ENCODE measurements around the gene CPVL.

Gene CPVL

DNA sequence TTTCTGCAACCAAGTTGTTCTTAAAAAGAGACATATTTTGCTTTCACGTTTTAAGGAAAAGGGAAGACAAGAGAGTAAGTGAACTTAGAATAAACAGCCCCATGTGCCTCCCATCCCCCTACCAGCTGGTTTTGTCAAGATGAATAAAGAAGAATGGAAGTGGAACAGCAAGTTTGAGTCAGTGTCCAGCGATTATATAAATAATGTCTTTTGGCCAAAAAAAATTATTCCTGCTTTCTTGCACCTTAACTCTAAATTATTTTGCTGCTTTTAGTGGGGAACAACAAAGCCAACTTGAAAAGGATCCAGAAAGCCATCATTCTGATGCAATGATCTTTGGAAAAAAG, 105.8 kb downstream of the CPVL start:
- no peak for DNase-seq

DNA sequence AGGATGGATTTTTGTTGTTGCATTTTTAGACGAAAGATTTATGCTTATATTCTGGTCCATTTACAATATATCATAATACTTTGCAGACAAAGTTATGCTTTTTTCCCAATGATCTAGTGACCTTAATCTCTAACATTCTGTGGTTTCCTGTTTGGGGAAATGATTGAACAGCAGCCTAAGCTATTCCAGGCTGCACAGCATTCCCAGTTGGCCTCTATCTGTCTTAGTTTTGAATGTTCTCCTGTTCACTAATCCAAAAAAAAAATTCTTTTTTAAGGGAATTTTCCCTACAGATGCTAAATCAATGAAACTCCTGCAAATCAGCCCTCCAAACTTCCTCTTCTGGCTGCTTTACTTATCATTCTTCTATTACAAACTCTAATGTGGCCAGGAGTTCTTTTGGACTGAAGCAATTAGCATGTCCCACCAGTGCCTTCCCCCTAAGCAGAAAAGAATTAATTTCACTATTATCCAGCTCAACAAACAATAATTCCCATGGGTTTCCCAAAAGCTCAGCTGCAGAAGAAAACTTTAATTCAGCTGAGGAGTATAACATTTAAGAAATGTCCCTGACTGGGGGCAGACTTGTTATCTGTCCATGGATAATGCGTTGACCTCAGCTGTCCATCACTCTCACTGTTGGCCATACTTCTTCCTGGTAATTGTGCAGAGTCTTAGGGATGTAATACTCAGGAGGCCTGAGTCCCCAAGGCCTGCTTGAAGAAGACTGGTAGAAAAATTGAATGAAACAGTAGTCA, 106.3 kb downstream of the CPVL start:
- no peak for DNase-seq

DNA sequence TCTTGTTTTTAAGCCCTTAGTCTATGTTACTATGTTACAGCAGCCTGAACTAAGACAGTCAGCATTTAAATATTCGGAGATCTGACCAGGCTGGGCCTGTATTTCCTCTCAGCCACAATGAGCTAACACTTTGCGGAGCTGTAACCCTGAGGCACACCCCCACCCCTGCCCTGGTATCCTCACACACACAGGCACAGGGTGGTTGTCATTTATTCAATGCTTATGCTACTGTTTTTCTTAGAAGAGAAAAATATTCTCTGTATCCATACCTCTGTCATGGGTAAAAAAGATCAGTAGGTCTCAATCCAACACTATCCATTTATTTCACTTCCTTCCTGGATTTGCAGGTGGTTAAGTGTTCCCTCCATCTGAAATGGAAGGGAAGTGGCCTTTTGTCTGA, 107.9 kb downstream of the CPVL start:
- no peak for DNase-seq

DNA sequence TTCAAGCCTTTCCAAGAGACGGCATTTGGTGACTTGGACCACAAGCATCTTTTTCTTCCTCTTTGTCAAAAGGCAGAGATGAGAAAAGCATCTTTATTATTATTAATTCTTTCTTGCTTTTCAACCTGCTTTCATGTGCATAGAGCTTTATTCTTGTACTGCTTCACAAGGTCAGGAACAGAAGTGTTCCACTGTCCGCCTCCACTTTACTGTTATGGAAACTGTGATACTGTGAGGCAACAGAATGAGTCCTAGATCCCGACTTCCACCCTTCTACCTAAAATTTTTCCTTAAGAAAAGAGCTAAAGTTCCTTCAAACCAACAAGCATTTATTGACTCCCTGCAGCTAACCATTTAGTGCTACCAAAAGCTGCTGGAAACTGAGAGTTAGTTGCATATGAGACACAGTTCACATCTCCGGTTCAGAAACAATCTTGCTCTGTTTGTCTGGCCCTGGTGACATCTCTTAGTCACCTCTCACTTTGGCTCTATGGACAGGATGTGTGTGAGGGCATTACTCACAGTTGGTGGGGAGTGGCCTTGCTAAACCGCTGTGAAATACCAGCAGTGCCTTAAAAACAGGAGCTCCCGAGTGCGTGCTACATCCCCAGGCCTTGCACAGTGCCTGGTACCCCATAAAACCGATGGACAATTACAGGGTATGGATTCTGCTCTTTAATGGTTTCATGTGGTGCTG, 111.1 kb downstream of the CPVL start:
- DNase-seq = no peak

DNA sequence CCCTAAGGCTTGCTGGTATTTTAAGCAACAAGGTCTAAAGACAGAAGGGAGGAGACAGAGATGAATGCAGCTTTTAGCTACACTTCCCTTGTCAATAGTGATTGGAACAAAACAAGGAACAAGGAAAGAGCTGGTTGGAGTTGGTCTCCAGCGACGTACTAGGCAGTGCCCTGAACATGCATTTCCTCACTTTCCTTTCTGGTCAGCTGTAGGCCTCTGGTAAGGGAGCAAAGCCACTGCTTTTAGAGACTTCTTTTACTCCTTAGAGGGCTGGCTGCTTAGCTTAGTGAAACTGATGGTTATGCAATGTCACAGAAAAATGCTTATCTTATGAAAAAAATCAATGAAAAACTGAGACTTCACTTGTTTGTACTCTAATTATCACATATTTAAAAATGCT, 112.8 kb downstream of the CPVL start:
- no peak for DNase-seq

DNA sequence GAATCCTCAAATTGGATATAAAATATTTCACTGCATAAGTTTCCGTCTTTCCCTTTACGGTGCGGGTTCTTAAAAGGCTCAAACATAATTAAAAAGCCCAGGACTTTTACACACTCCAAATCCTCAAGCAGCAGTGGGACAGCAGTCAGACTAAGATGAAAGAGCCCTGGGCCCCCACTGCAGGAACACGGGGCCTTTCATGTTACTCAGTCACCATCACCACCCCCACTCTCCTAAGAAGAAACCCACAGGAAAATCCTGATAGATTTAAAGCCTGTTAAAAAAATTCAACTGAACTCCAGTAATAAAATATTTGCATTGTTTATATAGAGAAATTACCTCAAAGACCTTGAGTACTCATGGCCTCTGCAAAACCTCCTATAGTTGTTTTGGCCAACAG, 114.2 kb downstream of the CPVL start:
- no peak for DNase-seq

DNA sequence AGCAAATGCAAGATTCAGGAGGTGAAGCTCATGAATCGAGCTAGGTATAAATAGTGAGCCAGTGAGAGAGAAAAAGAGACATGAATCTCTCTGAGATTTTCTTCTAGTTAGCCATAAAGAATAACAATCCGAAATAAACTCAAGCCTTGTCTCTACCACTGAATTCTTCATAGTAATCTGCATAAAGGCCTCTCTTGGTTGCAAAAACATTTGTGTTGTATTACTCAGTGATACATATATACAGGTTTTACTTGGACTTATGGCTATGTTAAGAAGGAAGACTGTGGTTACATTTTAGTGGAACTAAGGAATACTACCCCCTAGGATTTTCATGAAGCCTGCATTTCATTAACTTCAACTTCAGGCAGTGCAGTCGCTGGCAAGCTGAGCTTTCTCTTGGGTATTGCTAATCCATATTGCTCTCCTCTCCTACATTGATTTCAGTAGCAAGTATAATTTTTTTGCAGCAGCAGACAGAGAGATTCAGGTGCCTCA, 115.5 kb downstream of the CPVL start:
- DNase-seq = no peak

DNA sequence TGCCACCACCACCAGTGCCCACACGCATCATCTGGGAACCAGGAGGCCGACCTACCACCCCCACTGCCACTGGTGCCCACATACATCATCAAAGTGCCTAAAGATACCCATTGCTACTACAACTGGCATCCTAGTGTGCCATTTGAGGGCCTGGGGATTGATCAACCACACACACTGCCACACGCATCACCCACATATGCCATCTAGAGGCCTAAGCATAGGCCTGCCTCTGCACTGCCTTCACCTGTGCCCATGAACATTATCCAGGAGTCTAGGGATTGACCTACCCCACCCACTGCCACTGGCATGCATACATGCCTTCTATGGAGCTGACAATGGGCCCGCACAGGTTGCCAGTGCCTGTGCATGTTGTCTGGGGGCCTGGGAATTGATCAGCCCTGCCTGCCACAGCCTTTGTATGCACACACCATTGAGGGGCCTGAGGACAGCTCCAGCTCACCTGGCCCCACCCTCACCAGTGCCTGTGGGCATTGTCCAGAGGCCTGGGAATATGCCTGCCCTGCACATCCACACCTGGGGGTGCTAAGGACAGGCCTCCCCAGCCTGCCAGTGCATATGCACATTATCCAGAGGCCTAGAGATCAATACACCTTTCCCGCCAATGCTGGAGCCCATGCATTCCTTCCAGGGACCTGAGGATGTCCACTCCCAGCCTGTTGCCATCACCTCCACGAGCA, 123.9 kb downstream of the CPVL start:
- no peak for DNase-seq

DNA sequence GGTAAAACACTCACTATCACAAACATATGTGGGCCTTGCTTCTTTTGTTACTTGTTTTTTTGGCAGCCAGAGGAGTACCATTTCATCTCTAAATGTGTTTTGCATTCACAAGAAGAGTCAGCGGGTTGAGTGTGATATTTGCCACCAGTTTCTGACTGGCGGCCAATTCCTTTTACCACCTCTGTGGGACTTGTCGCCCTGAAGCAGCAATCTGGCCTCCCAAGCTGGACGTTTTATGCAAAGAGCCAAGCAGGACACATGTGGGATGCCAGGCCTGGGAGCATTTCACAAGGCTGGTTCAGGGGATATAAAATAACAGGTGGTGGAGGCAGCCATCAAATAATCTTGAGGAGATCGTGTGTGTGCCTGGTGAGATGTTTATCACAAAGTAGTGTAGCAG, 126.4 kb downstream of the CPVL start:
- no peak for DNase-seq

DNA sequence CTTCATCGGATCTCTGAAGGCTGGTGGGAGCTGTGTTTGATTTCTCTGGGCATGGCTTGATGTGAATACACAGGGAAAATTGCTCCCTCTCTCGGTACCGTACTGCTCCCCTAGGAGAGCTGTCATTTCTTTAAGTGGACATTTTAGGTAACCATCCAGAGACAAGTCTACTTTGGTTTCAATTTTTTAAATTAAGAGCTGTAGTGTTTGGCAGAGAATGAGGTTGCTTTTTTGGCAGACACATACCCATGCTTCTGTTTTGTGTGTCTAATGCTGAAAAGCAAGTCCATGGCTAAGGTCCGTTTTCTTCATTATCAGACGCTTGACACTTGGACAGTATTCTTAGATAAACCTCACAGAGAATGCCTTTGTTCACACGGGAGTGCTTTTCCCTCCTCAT, 127.0 kb downstream of the CPVL start:
- DNase-seq = no peak

DNA sequence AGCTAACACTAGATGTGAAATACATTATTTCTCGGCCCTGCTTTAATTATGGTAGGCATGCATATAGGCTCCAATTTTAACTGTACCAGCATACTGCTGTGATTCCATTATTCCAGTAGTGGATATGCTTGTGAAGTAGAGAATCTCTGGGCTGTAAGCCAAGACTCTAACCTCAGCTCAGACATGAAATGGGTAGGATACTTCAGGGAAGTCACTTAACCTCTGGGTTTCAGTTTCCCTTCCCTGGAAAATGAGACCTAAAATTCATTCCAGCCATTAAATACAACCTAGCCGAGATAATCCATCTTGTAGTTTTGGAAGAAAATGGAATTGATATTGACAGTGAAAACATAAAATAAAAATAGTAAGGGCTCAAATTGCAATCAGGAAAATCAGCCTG, 128.6 kb downstream of the CPVL start:
- DNase-seq = no peak

DNA sequence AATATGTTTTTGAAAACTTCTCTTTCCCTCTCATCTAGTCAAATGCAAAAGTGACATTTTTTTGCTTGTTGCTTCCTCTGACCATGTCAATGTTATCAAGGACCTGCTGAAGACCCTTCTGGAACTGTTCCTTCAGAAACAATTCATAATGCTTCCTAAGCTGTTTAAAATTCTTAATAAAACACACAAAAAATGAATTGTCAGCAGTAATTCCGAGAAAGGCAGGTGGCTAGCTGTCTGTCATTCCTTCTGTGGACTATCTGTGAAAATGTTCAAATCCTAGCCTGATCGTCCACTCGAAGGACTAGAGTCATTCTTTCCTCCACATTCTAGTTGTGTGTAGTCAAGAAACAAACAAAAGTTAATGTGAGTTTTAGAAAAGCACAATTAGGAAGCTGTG, 131.6 kb downstream of the CPVL start:
- no peak for DNase-seq

DNA sequence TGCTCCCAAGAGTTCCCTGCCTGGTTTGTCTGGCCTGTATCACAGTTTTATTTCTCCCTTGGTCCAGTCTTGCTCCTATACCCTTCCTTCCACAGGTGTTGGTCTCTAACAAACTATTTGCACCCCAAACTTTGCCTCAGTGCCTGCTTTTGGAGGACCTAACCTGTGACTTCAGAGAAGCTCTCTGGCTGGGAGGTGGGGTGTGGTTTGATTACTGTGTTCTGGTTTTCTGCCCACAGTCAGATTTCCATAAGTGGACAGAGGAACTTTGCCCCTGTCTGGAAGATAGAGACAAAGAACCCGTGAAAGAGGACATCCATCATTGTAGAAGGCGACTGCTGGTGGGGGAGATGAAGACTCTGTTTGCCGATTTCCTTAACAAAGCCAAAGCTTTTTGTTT, 132.4 kb downstream of the CPVL start:
- DNase-seq = no peak

DNA sequence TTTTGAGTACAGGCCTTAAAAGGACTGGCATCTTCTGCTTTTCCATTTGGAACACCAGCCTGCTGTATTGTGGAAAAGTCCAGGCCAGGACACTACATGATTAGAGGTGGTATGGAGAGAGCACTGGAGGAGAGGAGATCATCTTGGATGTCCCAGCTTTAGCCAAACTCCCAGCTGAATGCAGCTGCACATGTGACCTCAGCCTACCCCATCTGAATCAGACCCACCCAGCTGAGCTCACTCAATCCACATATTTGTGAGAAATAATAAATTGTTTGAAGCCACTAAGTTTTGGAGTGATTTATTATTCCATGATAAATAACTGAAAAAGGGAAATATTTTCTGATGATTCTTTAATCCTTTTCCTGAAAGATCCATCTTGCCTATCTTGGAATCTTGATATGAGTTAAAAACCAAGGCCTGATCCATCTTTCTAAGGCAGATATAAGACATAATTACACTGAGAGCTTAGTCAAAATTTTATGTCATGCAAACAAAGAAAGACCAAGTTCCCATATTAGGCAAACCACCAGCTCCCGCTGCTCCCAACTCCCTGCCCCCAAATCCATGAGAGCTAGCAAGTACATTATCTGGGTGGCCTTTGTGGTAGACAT, 133.1 kb downstream of the CPVL start:
- no peak for DNase-seq

DNA sequence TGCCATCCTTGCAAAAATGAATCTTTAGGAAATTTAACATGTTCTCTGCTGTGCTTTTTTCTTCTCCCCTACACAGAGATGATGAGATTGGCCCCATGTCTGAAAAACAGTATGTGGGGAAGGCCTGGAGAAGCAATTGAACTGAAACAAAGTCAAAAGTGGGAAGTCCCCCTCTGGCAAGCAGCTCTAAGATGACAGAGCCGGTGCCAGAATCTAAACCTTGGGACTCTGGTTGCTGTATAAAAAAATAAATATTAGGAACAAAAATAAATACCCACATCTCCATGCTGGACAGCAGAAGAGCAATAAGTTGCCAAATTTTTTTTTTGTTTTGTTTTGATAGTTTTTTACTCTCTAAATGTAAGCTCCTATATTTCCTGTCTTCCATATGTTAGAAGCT, 136.4 kb downstream of the CPVL start:
- DNase-seq = no peak

DNA sequence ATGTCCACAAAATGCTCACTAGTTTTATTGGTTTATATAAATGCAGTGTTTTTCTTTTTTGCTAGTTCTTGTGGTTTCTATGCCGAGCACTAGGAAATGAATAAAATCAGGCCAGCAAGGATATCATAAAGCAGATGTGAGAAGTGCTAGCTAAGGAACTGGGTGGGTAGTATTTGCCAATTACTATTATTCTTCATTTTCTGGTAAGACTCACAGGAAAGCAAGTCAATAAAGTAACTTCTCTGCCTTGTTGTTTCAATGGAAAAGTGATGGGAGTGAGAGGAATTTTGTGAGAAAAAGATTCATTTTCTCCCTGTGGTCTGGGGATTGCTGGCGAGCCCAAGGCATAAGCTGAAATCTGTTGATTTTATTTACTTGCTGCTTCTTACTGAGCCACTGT, 137.7 kb downstream of the CPVL start:
- DNase-seq = no peak

DNA sequence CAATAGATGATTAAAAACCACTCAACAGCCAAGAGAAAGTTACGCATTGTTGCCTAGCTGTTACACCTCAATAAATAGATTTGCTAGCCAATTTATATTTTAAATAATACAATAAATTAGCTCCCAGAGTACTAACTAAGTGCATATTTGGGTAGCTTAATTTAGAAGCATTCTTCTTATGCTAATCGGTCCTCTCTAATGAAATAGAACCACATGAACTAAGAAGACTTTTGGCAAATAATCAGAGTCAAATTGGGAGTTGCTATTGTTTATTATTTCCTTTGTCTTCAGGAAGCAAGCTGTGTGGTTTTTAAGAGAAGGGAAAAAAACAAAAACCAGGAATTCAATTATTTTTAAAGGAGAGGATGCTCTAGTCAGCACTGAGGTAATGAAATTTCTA, 139.2 kb downstream of the CPVL start:
- no peak for DNase-seq

DNA sequence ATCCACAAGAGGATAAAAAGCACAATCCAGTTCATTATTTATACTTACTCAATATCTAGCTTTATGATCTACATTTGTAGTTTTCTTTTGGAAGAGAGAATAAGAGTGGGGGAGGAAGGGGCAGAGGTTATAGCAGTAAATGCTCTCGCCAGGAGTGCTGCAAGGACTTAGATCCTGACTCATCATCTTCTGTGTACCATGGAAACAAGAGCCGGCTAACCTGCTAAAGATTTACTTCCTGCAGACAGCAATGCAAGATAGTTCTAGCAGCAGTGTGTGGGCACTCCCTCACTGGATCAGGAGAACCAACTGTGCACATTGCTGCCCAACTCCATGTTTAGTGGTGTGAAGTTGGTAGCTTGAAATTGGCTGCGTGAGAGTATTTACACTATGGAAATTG, 140.5 kb downstream of the CPVL start:
- no peak for DNase-seq

DNA sequence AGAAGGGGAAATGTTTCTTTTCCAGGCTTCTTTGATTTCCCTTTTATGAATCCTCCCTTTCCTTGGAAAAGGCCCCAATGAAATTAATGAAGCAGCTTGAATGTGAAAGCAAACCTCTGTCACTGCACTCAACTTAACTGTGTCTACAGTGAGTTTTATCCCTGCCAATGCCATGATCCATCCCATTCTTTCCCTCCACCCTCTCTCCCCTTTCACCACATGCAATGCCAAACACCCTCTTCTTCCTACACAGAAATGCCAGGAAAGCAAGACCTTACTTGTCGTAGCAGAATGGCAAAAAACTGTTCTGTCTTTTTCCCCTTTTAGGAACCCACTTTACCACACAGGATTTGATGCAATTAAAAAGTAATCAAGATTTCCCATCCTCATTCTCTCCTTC, 140.9 kb downstream of the CPVL start:
- DNase-seq = no peak

DNA sequence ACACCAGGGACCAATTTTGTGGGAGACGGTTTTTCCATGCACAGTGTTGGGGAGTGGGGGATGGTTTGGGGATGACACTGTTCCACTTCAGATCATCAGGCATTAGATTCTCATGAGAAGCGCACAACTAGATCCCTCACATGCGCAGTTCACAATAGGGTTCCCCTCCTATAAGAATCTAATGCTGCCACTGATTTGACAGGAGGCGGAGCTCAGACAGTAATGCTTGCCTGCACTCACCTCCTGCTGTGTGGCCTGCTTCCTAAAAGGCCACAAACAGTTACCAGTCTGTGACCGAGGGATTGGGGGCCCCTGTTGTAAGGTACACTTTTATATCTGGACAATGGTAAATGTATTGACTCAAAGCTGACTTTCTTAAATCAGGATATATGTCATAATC, 142.6 kb downstream of the CPVL start:
- DNase-seq = no peak

DNA sequence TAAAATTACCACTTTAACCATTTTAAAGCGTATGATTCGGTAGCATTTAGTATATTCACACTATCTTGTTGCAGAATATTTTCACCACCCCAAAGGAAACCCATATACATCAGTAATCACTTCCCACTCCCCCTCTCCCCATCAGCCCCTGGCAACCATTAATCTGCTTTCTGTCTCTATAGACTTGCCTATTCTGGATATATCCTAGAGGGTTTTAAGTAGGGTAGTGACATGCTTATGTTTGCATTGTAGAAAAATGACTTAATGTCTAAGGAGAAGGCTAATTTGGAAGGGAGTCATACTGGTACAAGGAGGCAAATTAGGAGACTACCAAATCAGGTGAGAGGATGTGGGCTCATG, 145.6 kb downstream of the CPVL start:
- DNase-seq = no peak

DNA sequence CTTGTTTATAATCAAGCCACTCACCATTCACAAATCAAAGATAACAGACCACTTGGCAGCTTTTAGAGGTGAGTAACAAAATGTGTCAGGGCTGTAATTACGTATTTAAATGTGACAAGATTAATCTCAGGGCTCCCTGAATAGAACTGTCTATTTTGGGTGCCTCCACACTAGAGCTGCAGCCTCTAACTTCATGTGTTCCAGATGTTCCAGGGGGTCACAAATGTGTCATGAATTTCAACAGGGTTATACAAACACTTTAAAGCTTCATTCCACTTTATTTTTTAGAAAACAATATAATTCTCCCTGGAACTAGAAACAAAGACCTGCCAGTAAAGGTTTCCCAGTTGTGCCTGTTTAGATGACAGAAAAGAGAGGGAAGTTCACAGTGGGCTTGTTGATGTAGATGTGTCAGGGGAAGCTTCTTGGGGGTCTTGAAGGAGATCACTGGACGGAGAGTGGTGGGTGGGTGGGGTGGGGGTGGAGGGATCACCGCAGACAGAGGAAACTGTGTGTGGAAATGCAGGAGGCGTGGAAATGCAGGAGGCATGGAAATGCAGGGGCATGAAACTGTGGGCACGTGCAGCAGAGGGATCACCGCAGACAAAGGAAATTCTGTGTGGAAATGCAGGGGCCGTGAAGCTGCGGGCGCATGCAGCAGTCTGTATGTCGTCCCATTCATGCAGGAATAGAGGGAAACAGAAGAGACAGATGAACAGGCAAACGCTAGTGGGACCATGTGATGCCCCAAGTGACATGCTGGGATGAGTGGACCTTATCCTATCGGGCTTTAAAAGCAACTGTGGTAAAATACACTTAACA, 146.2 kb downstream of the CPVL start:
- no peak for DNase-seq

DNA sequence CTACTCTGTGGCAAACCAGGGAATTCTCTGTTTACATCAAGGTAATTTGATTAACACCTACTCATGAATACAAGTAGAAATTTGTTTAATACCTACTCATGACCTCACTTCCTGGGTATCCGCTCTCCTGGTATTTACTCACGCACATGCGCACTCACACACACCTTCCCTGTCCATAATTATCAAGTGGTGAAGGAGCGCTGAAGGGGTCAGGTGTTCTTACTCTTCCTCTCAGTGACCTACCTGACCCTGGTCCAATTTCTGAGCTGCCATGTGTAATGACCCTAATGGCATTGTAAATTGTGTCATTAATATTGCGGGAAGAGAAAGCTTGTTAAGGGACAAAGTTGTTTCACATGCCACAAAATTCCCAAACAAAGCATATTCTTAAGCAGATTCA, 146.9 kb downstream of the CPVL start:
- no peak for DNase-seq
